Trophoblast cell (in vitro differentiated cells and primary cell): Measurements from ENCODE around the gene AP1S3.

Experiments used
- DNase-seq, 2 donors: peaks; one replicate each; pipeline ENCODE4 v3.0.0-alpha.2; 2016
- H2AFZ ChIP-seq: 2 replicates; pipeline ENCODE4 v1.6.1; 2013; ENCODE audit warnings: low read length, moderate library complexity, mild to moderate bottlenecking; ENCODE audit not compliant: insufficient read depth, poor library complexity
- H2AK5ac ChIP-seq: 2 replicates; pipeline ENCODE4 v1.6.1; 2013; ENCODE audit warnings: mild to moderate bottlenecking, low read length
- H2BK120ac ChIP-seq: 2 replicates; pipeline ENCODE4 v1.6.1; 2013; ENCODE audit warnings: low read length, mild to moderate bottlenecking, moderate library complexity; ENCODE audit not compliant: insufficient read depth, poor library complexity
- H2BK12ac ChIP-seq: 2 replicates; pipeline ENCODE4 v1.6.1; 2013; ENCODE audit warnings: mild to moderate bottlenecking, low read length, moderate library complexity
- H2BK5ac ChIP-seq: 2 replicates; pipeline ENCODE4 v1.6.1; 2013; ENCODE audit warnings: low read length, low read depth, moderate library complexity, mild to moderate bottlenecking; ENCODE audit not compliant: poor library complexity
- H3K14ac ChIP-seq: 2 replicates; pipeline ENCODE4 v1.6.1; 2013; ENCODE audit warnings: mild to moderate bottlenecking, low read length
- H3K18ac ChIP-seq: 2 replicates; pipeline ENCODE4 v1.6.1; 2013; ENCODE audit warnings: mild to moderate bottlenecking, low read length
- H3K23ac ChIP-seq: 2 replicates; pipeline ENCODE4 v1.6.1; 2013; ENCODE audit warnings: low read length
- H3K27ac ChIP-seq: 2 replicates; pipeline ENCODE4 v1.5.1; 2013; ENCODE audit warnings: low read depth, mild to moderate bottlenecking, inconsistent platforms, low read length, moderate library complexity
- H3K27me3 ChIP-seq: 2 replicates; pipeline ENCODE4 v1.6.1; 2013; ENCODE audit warnings: inconsistent platforms, mild to moderate bottlenecking, low read length, moderate library complexity; ENCODE audit not compliant: insufficient read depth
- H3K36me3 ChIP-seq, 2 experiments: 1 replicate in 1 of 2; 2 replicates in 1 of 2; pipeline ENCODE4 v1.6.1; 2013; ENCODE audit warnings: low read length in 2 of 2, mild to moderate bottlenecking in 2 of 2, moderate library complexity in 1 of 2; ENCODE audit not compliant: insufficient read depth in 2 of 2, control insufficient read depth in 1 of 2
- H3K4ac ChIP-seq: 2 replicates; pipeline ENCODE4 v1.6.1; 2013; ENCODE audit warnings: low read depth, mild to moderate bottlenecking, low read length, moderate library complexity
- H3K4me1 ChIP-seq, 2 experiments: 1 replicate in 1 of 2; 2 replicates in 1 of 2; pipeline ENCODE4 v1.6.1; 2013; ENCODE audit warnings: low read length in 2 of 2, mild to moderate bottlenecking in 2 of 2, moderate library complexity in 1 of 2; ENCODE audit not compliant: insufficient read depth in 2 of 2, control insufficient read depth in 1 of 2
- H3K4me2 ChIP-seq: 2 replicates; pipeline ENCODE4 v1.6.1; 2013; ENCODE audit warnings: inconsistent platforms, mild to moderate bottlenecking, low read length, moderate library complexity
- H3K4me3 ChIP-seq: 2 replicates; pipeline ENCODE4 v1.5.1; 2013; ENCODE audit warnings: mild to moderate bottlenecking, low read depth, low read length, inconsistent platforms
- H3K79me1 ChIP-seq: one replicate; pipeline ENCODE4 v1.6.1; 2013; ENCODE audit warnings: low read length
- H3K79me2 ChIP-seq: 2 replicates; pipeline ENCODE4 v1.6.1; 2013; ENCODE audit warnings: low read length, mild to moderate bottlenecking; ENCODE audit not compliant: control insufficient read depth, insufficient read depth, poor library complexity
- H3K9ac ChIP-seq: 2 replicates; pipeline ENCODE4 v1.6.1; 2013; ENCODE audit warnings: mild to moderate bottlenecking, low read length
- H3K9me3 ChIP-seq: 2 replicates; pipeline ENCODE4 v1.6.1; 2013; ENCODE audit warnings: low read depth, mild to moderate bottlenecking, control low read depth, inconsistent platforms, low read length; ENCODE audit not compliant: insufficient read depth
- H4K12ac ChIP-seq: 2 replicates; pipeline ENCODE4 v1.6.1; 2013; ENCODE audit warnings: low read depth, mild to moderate bottlenecking, low read length, moderate library complexity
- H4K8ac ChIP-seq: 2 replicates; pipeline ENCODE4 v1.6.1; 2013; ENCODE audit warnings: low read depth, mild to moderate bottlenecking, low read length, moderate library complexity
- H4K91ac ChIP-seq: one replicate; pipeline ENCODE4 v1.6.1; 2013; ENCODE audit warnings: low read depth, mild to moderate bottlenecking, low read length, moderate library complexity
- WGBS: extraction: QIAGEN DNeasy Blood & Tissue Kit; methylation state at CpG from one replicate; pipeline ENCODE4 v1.1.7; 2013; ENCODE audit warnings: missing lambda C conversion rate; ENCODE audit not compliant: insufficient read length, insufficient coverage; ENCODE audit errors: extremely low coverage; 5-methylcytosine and 5-hydroxymethylcytosine counted together

The AP1S3 gene

DNA sequence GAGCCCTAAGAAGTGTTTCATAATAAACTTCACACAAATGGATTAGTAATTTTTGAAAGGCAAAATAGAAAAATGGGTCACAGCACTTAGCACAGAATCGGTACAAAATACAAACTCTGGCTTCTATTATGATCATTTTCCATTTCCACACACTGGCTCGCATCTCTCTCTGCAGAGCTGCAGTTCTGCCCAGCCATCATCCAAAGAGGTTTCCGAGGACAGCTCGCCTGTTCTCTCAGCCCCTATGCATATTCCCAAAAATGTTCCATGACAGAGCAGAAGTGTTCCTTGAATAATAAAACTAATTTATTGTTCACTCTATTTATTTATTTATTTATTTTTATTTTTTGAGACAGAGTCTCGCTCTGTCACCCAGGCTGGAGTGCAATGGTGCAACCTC, 115.6 kb downstream of the AP1S3 start:
- H3K4me3 ChIP-seq = no peak overlapping the region
- H2BK5ac ChIP-seq = no peak overlapping the region
- peaks cover 7% of the 10 kb centered on the region for H3K79me1 ChIP-seq
- peaks cover 2% of the 10 kb centered on the region for H3K9me3 ChIP-seq
- no peak overlapping the region for H3K14ac ChIP-seq
- no peak overlapping the region for H3K9ac ChIP-seq
- DNase-seq = no peak
- H2BK12ac ChIP-seq = no peak overlapping the region
- peaks cover under 1 to 3% of the 10 kb centered on the region in 2 experiments for H3K36me3 ChIP-seq
- no peak overlapping the region for H4K12ac ChIP-seq
- H3K27me3 ChIP-seq = no peaks in the 10 kb centered on the region
- no peak overlapping the region for H2BK120ac ChIP-seq
- H4K8ac ChIP-seq = no peak overlapping the region
- H3K4me2 ChIP-seq = no peak overlapping the region
- no peak overlapping the region for H3K27ac ChIP-seq
- H3K23ac ChIP-seq = no peak overlapping the region
- no peak overlapping the region for H4K91ac ChIP-seq
- no peak overlapping the region for H2AK5ac ChIP-seq
- no peak overlapping the region for H3K4ac ChIP-seq
- H2AFZ ChIP-seq = no peak overlapping the region
- no peak overlapping the region for H3K18ac ChIP-seq
- WGBS = no CpG with 5 or more reads among the region's 5 CpGs
- H3K4me1 ChIP-seq = peaks cover 5 to 7% of the 10 kb centered on the region in 2 experiments
- no peaks in the 10 kb centered on the region for H3K79me2 ChIP-seq

DNA sequence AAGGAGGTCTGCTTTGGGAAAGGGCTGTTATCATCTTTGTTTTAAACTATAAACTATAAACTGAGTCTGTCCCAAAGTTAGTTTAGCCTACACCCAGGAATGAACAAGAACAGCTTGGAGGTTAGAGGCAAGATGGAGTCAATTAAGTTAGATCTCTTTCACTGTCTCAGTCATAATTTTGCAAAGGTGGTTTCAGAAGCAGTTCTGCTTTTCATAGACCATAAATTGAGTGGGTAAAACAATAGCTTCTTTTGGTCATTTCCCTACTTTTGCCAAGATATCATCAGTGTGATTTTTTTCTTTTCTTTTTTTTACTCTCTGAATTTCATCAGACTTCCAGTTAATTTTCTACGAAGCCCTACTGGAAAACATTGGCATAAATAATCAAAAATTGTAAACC, 117.0 kb downstream of the AP1S3 start:
- H3K9me3 ChIP-seq = peaks cover 2% of the 10 kb centered on the region
- H3K27ac ChIP-seq = no peak overlapping the region
- H2AFZ ChIP-seq = no peak overlapping the region
- no peak overlapping the region for H3K4me3 ChIP-seq
- no peak overlapping the region for H2BK120ac ChIP-seq
- H3K23ac ChIP-seq = no peak overlapping the region
- no peak overlapping the region for H2BK5ac ChIP-seq
- no peak overlapping the region for H3K4me2 ChIP-seq
- no peak overlapping the region for H2AK5ac ChIP-seq
- H4K12ac ChIP-seq = no peak overlapping the region
- no peaks in the 10 kb centered on the region for H3K27me3 ChIP-seq
- no peak overlapping the region for H4K8ac ChIP-seq
- no peaks in the 10 kb centered on the region for H3K79me2 ChIP-seq
- peaks cover 2 to 4% of the 10 kb centered on the region in 2 experiments for H3K36me3 ChIP-seq
- H2BK12ac ChIP-seq = no peak overlapping the region
- no CpG with 5 or more reads among the region's 1 CpG for WGBS
- no peak overlapping the region for H4K91ac ChIP-seq
- H3K14ac ChIP-seq = no peak overlapping the region
- DNase-seq = no peak
- no peak overlapping the region for H3K9ac ChIP-seq
- peaks cover 2 to 3% of the 10 kb centered on the region in 2 experiments for H3K4me1 ChIP-seq
- no peaks in the 10 kb centered on the region for H3K79me1 ChIP-seq
- no peak overlapping the region for H3K4ac ChIP-seq
- no peak overlapping the region for H3K18ac ChIP-seq

DNA sequence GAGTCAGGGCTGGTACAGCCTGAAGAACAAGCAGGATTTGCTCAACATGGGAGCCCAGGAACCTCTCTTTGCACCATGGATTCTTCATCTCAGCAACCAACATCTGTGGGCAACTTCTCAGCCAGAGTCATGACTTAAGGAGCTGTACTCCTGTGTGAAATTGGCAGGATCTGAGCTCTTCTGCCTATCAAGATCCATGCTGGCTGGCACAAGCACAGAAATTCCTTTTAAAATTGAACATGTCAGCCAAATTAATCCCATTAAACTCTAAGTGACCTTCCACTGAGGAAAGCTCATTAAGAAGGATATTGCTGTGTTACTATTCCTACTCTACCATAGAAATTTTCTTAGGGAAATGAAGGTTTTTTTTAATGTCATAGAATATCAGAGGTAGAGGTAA, 124.7 kb downstream of the AP1S3 start:
- Histone ChIP-seq H3K14ac (no peak overlapping the region), H2BK120ac (no peak overlapping the region), H3K9ac (no peak overlapping the region), H3K4me1 (no peaks in the 10 kb centered on the region), H2AK5ac (no peak overlapping the region), H3K27ac (no peak overlapping the region), H4K8ac (no peak overlapping the region), H3K79me1 (no peaks in the 10 kb centered on the region), H2BK12ac (no peak overlapping the region), H3K4me3 (no peak overlapping the region), H3K27me3 (no peaks in the 10 kb centered on the region), H3K23ac (no peak overlapping the region), H3K4ac (no peak overlapping the region), H2BK5ac (no peak overlapping the region), H2AFZ (no peak overlapping the region), H4K91ac (no peak overlapping the region), H3K9me3 (no peaks in the 10 kb centered on the region), H3K18ac (no peak overlapping the region), H3K4me2 (no peak overlapping the region), H4K12ac (no peak overlapping the region), H3K79me2 (no peaks in the 10 kb centered on the region), H3K36me3 (peaks cover 2 to 5% of the 10 kb centered on the region in 2 experiments)
- no peak for DNase-seq

DNA sequence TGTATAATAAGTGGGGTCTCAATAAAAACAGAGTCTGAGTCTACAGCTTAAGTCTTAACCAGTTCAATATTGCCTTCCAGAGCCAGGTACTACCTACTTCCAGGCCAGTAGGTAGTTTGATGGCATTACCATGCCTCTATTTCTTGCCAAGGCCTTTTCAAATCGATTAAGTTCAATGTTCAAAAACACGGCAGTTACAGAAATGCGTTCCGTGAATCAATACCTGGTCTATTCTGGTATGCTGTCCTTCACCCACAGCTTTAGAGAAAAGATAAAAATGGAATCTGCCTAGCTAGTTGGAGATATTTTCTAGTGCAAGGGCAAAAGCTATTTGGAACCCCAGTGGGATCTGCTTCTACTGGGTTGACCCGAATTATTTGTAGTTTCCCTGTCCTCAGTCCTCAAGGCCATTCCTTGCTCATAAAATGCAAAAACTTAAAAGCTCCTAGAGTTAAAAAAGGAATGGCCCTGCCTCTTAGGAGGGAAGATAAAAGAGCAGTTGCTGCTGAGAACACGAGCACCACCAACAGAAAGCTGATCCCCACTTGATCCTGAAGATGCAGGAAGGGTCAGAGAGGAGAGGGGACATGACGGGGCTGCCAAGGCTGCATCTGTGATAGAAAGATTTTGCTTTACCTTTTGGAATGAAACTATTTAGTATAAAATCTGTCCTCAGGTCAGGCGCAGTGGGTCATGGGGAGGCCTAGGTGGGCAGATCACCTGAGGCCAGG, 125.6 kb downstream of the AP1S3 start:
- Histone ChIP-seq H2BK120ac (no peak overlapping the region), H3K14ac (no peak overlapping the region), H3K18ac (no peak overlapping the region), H4K91ac (no peak overlapping the region), H2BK12ac (no peak overlapping the region), H3K27me3 (no peaks in the 10 kb centered on the region), H3K9ac (no peak overlapping the region), H2AK5ac (no peak overlapping the region), H3K79me1 (no peaks in the 10 kb centered on the region), H3K79me2 (no peaks in the 10 kb centered on the region), H3K4me1 (no peaks in the 10 kb centered on the region), H3K9me3 (no peaks in the 10 kb centered on the region), H4K12ac (no peak overlapping the region), H3K23ac (no peak overlapping the region), H4K8ac (no peak overlapping the region), H2BK5ac (no peak overlapping the region), H2AFZ (no peak overlapping the region), H3K4ac (no peak overlapping the region), H3K4me3 (no peak overlapping the region), H3K4me2 (no peak overlapping the region), H3K36me3 (peaks cover under 1 to 4% of the 10 kb centered on the region in 2 experiments), H3K27ac (no peak overlapping the region)
- no peak for DNase-seq
- WGBS = no CpG with 5 or more reads among the region's 8 CpGs
